Colonic mucosa (tissue), 4 donors: ENCODE measurements around the gene GPX3. TPM values are rescaled to one million over a fixed set of nuclear protein-coding genes. Genes with fewer than 3 reads are reported as not detected.

ENCODE experiments used
- DNase-seq: peaks from one replicate; pipeline ENCODE4 v3.0.0-alpha.2; 2020
- H3K27ac ChIP-seq: fragments of 200-600 bp; one replicate; pipeline ENCODE4 v1.8.0; 2021
- H3K27me3 ChIP-seq: fragments of 200-600 bp; one replicate; pipeline ENCODE4 v1.8.0; 2021
- H3K36me3 ChIP-seq: fragments of 200-600 bp; one replicate; pipeline ENCODE4 v1.8.0; 2021
- H3K4me1 ChIP-seq: fragments of 200-600 bp; one replicate; pipeline ENCODE4 v1.8.0; 2021; ENCODE audit warnings: mild to moderate bottlenecking
- H3K4me3 ChIP-seq: fragments of 200-600 bp; one replicate; pipeline ENCODE4 v1.8.0; 2021
- H3K9ac ChIP-seq, 2 donors: one replicate each; pipeline ENCODE4 v1.7.0; 2013; ENCODE audit warnings: control low read depth in 2 of 2, low read depth in 2 of 2, low read length in 2 of 2
- H3K9me3 ChIP-seq: fragments of 200-600 bp; one replicate; pipeline ENCODE4 v1.8.0; 2021
- intact Hi-C: fragments of 100-400 bp; cut with DNase I; formaldehyde crosslinking; loops from one replicate; pipeline ENCODE4 v1.14.1; 2022
- total RNA-seq, 2 donors: library from RNA; stranded (reverse); fragmentation: NEBNext Ultra II Directional in 1 of 2; extraction: Animal tissue kit (Norgen Biotek cat#: 25700) in 1 of 2; gene quantifications; one replicate each; pipeline ENCODE4 v1.2.1, GENCODE V29; 2021
- TF ChIP-seq, protein P1 (sequence below): fragments of 200-600 bp; IDR thresholded peaks from one replicate; pipeline ENCODE4 v1.8.0; 2022; ENCODE audit warnings: antibody characterized with exemption, mild to moderate bottlenecking
- donor health status: healthy.
- donor health status: DM: no; HTN: no; CAD: no.
- donor health status: DM: no; HTN: no; CAD: no.

Gene GPX3
- total RNA-seq, 2 donors from 2014 or later: 30.2 to 60.5 TPM

DNA sequence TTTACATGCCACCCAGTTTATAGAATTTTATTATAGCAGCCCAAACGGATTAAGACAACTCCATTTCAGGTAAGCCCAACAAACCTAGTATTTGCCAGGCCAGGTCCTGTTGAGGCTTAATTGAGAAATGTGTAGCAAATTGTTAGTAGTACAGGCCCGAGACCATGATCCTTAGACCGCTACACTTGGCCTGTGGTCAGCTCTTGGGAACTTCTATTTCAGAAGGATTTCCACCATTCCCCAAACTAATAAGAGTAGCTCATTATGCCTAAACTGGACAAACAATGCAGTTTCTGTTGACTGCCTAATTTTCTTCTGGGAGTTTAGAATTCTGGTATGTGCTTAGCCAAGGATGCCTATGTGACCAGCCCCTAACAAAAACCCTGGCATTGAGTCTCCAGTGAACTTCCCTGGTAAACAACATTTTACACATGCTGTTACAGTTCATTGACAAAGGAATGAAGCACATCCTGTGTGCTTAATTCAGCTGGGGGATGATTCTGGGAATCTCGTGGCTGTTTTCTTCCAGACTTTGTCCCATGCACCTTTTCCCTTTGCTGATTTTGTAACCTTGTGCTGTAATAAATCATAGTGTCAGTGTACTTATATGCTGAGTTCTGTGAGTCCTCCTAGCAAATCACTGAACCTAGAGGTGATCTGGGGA is 5.6 kb upstream of the GPX3 start:
- DNase-seq: no peak
- Histone ChIP-seq H3K27me3 (no peaks in the 10 kb centered on the region), H3K4me1 (no peaks in the 10 kb centered on the region), H3K27ac (no peak overlapping the region), H3K36me3 (no peaks in the 10 kb centered on the region), H3K9me3 (no peaks in the 10 kb centered on the region), H3K9ac (no peak overlapping the region), H3K4me3 (no peak overlapping the region)
- intact Hi-C loops: no loop called here
- TF ChIP-seq, protein P1, sequence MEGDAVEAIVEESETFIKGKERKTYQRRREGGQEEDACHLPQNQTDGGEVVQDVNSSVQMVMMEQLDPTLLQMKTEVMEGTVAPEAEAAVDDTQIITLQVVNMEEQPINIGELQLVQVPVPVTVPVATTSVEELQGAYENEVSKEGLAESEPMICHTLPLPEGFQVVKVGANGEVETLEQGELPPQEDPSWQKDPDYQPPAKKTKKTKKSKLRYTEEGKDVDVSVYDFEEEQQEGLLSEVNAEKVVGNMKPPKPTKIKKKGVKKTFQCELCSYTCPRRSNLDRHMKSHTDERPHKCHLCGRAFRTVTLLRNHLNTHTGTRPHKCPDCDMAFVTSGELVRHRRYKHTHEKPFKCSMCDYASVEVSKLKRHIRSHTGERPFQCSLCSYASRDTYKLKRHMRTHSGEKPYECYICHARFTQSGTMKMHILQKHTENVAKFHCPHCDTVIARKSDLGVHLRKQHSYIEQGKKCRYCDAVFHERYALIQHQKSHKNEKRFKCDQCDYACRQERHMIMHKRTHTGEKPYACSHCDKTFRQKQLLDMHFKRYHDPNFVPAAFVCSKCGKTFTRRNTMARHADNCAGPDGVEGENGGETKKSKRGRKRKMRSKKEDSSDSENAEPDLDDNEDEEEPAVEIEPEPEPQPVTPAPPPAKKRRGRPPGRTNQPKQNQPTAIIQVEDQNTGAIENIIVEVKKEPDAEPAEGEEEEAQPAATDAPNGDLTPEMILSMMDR: no peak

- TF ChIP-seq, protein P1: no peak
Observed at GRCh38 chr5:151015974-151016587, 4.3 kb upstream of the GPX3 start.

DNA sequence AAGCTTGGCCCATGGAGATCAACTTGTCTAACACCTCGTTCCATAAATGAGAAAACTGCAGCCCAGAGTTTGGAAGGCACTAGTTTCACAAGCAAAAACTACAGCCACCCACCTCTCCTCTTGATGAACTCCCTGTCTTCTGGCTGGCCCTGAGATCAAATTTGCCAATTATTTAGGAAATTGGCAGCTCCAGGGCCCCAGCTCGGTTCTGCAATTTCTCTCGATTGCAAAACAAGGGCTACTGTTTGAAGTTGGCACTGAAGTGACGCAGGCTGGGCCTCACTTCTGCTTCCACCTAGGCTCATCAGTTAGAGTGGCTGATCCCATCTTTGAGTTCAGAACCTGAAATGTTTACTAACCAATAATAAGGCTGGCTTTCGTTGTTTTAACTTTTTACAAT is 3.7 kb upstream of the GPX3 start:
- H3K4me1 ChIP-seq: no peaks in the 10 kb centered on the region
- no peaks in the 10 kb centered on the region for H3K27me3 ChIP-seq
- no peak overlapping the region for H3K9ac ChIP-seq
- H3K36me3 ChIP-seq: no peaks in the 10 kb centered on the region
- intact Hi-C loops: no loop called here
- no peaks in the 10 kb centered on the region for H3K9me3 ChIP-seq
- no peak overlapping the region for H3K4me3 ChIP-seq
- DNase-seq: no peak
- H3K27ac ChIP-seq: no peak overlapping the region
- TF ChIP-seq, protein P1: no peak

More at GRCh38 chr5:151015974-151016587, 4.3 kb upstream of the GPX3 start:
- intact Hi-C loops: no loop called here
- Histone ChIP-seq H3K4me3 (no peak overlapping the region), H3K4me1 (no peaks in the 10 kb centered on the region), H3K27ac (no peak overlapping the region), H3K9me3 (no peaks in the 10 kb centered on the region), H3K27me3 (no peaks in the 10 kb centered on the region), H3K9ac (no peak overlapping the region), H3K36me3 (no peaks in the 10 kb centered on the region)
- DNase-seq: no peak

- intact Hi-C loops: no loop called here
- no peak overlapping the region for H3K4me3 ChIP-seq
- no peak overlapping the region for H3K9ac ChIP-seq
Observed at GRCh38 chr5:151017897-151018296, 2.5 kb upstream of the GPX3 start.

DNA sequence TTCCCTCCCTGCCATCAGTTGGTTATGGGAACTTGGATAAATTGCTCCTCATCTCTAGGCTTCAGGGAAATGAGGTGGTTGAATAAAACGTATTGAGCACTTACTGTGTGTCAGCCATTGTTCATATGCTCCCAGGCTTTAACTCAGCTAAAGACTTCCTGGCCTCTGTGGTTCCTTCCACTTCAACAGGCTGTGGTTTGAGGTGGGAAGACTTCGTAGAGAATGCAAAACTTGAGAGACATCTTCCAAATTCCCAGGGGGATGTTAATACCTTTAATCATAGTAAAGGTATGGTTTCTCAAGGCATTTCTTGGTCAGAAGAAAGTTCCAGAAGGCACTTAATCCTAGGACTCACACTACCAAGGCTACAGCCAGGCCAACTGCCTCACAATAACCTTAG is 1.5 kb upstream of the GPX3 start:
- Histone ChIP-seq H3K9me3 (no peaks in the 10 kb centered on the region), H3K9ac (no peak overlapping the region), H3K27ac (no peak overlapping the region), H3K4me3 (no peak overlapping the region), H3K36me3 (no peaks in the 10 kb centered on the region), H3K4me1 (peaks cover 3% of the 10 kb centered on the region), H3K27me3 (no peaks in the 10 kb centered on the region)
- intact Hi-C loops: no loop called here
- no peak for DNase-seq
- TF ChIP-seq, protein P1: no peak

More at GRCh38 chr5:151017897-151018296, 2.5 kb upstream of the GPX3 start:
- Histone ChIP-seq H3K36me3 (no peaks in the 10 kb centered on the region), H3K27me3 (no peaks in the 10 kb centered on the region), H3K9me3 (no peaks in the 10 kb centered on the region), H3K27ac (no peak overlapping the region), H3K4me1 (no peaks in the 10 kb centered on the region)
- TF ChIP-seq, protein P1: no peak
- no peak for DNase-seq
